GM18508 (cell line): ENCODE data around the gene RASSF4.

Source experiments
- ATAC-seq: cut with Tn5 transposase; IDR thresholded peaks from one replicate; pipeline ENCODE4 v1.9.1; 2021; ENCODE audit warnings: moderate number of reproducible peaks; ENCODE audit not compliant: insufficient read depth, unreplicated experiment

RASSF4 gene

GRCh38 chr10:44926751-44927351 is 32.8 kb upstream of the RASSF4 start:
- no peak for ATAC-seq

GRCh38 chr10:44927352-44927751 is 32.2 kb upstream of the RASSF4 start:
- no peak for ATAC-seq

DNA sequence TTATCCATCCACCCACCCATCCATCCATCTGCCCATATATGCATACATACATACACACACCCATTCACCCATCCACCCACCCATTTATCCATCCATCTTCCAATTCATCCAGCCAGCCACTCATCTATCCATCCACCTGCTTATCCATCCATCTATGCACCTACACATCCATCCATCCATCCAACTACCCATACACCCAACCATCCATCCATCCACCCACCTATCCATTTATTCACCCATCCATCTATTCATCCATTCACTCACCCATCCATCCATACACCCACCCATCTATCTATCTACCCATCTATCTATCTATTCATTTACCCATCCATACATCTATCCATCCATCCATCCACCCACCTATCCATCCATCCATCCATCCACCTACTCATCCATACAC is 31.1 kb upstream of the RASSF4 start:
- ATAC-seq, result no peak

DNA sequence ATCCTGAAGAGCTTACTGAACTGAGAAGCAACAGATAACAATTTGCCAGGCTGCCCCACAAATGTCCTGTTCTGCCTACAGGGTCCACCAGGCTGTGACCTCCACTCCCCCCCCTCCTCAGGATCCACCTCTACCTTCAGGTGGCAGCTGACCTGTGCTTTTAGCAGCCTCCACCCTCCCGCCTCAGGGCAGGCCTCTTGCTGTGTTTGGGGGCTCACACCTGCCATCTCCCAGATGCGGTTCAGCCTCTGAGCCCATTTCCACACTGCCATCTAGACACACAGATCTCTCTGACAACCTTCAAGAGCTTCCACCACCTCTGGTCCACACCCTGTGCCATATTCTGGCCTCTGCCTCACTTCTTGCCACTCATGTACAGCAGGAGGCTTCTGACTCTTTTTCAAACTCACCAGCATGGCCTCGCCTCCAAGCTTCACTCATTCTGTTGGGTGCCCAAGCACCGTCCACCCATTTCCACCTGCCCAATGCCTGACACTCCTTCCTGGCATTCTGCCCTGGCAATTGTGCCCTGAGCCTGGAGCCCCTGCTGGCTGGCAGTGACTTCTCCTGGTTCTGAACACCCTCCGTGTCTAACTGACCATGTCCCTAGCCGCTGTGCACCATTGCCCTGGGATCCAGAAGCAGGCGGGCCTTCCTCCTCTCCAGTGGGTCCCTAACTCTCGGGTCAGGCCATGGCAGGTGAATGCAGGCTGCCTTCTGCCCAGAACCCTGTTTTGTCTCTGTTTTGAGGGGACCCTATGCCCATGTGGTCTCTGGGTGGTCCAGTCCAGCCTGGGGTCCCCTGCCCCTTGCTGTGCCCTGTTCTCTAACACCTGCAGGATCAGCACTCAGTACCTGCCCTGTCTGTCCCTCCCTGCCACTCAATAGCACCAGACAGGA is 30.0 kb upstream of the RASSF4 start:
- ATAC-seq, result no peak

- ATAC-seq, result no peak
Observed at GRCh38 chr10:44930904-44931620, 28.5 kb upstream of the RASSF4 start.

GRCh38 chr10:44931621-44932516 is 27.7 kb upstream of the RASSF4 start:
- ATAC-seq, result no peak

DNA sequence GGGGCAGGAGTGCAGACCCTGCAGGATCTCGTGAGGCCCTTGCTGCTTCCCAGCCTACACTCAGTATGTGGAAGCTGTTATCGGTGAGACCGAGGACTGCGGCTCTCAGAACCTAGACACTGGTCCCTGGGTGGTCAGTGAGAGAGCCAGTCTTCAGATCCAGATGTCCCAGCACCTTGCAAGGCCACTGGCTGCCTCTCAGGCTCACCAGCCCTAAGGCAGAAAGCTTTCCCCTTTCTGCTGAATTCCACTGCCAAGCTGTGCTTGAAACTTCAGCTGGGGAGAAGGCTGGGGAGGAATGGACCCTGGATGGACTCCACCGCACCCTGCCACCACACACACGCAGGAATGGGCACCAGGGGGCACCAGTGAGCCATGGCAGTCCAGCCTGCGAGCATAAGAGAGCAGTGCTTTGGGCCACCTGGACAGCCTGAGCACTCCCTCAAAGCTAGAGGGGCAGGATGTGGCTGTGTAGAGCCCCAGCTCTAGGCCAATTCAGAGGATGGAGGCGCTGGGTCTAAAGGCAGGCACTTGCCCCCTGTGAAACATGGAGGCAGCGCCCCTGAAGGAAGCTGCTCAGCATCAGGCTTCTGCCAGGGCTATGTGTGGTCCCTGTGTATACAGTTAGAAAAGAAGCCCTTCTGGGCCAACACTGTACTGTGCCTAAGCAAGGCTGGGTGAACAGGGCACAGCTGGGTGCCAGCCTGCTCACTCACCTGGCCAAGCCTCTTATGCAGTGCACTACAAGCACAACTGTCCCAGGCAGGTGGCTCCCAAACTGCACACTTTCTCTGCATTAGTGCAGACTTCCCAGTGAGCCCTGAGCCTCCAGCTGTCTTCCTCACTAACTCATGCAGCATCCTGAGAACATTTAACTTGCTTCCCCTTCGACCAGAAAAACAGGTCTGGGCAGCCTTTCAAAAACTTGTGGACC is 26.8 kb upstream of the RASSF4 start:
- ATAC-seq, result peak; percentile 90

DNA sequence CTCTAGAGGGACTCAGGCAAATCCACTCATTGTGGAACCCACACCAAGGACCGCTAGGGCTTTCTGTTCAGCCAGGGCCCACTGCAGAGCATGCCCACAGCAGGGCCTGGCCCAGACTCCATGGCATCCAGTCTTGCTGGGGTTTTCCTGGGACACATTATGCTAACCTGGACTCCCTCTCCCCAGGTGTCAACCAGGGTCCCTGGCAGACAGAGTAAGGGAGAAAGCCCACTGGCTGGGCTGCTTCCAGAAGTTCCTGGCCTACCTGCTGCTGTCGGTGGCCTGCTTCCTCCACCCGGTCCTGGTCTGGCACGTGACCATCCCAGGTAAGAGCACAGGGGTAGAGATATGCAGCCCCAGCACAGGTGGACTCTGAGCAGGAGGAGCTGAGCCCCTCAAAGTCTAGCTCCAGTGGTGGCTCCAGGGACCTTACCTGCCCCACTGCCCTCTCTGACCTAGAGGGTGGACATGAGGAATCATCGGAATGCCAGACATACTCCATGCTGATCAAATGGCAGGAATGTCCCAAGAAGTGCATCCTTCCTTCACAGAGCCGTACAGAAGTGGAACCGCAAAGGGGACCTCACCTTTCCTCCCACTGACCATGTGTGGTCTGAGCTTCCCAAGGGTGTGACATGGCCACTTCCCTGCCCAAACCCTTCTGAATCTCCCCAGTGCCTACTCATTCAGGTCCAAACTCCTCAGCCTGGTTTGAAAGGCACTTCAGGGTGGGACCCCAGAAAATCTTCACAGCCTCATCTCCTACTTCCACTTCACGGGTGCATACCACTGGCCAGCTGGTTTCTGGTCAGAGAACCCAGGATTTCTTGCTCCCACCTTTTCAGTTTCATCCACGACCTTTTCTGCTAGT is 25.9 kb upstream of the RASSF4 start:
- ATAC-seq, result no peak

- ATAC-seq, result no peak
Observed at GRCh38 chr10:44934416-44935200, 25.0 kb upstream of the RASSF4 start.

DNA sequence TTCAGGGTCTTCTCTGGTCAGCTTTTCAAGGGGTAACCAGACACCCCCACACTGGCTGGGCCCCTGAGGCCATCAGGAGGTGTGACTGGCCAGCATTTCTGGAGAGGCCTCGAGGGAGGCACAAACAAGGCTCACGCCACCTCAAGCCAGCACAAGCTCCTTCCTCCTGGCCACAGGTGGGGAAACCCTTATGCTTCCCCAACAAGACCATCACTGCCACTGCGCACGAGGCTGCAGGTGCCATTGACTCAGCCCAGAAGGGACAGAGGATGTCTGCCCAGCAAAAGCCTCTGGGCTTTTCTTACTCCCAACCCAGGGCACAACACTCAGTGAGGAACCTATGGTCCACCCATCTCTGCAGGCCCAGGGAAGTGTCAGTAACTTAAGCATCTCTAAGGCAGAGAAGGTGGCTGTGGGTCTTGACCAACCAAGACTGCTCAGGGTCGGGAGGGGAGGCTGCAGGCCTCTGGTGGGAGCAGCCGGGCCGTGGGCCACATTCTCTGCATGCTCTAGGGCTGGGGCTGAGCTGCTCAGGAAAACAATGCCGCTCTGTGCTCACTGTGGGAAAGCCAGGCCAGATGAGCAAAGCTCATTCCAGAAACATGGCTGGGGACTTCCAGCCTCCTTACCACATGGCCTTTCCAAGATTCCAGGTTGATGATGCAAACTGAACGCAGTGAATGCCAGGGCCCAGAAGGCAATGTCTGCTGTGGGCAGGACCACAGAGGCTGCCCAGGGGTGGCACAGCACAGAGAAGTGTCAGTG is 24.2 kb upstream of the RASSF4 start:
- ATAC-seq, result no peak

DNA sequence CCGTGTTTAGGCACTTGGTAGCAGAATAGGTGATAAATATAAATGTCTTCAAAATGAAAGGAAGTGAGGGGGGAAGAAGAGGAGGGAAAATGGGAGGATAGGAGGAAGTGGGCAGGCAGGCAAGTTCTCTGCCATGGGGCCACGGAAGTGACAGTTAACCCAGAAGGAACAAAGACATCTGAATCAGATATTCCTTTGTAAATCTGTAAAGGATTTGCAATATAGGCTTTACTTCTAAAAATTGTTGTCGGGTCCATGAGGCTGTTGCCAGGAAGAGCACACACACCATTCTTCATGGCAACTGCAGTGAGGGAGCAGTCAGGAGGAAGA is 23.7 kb upstream of the RASSF4 start:
- no peak for ATAC-seq

- ATAC-seq, result no peak
Observed at GRCh38 chr10:44936314-44936975, 23.2 kb upstream of the RASSF4 start.

DNA sequence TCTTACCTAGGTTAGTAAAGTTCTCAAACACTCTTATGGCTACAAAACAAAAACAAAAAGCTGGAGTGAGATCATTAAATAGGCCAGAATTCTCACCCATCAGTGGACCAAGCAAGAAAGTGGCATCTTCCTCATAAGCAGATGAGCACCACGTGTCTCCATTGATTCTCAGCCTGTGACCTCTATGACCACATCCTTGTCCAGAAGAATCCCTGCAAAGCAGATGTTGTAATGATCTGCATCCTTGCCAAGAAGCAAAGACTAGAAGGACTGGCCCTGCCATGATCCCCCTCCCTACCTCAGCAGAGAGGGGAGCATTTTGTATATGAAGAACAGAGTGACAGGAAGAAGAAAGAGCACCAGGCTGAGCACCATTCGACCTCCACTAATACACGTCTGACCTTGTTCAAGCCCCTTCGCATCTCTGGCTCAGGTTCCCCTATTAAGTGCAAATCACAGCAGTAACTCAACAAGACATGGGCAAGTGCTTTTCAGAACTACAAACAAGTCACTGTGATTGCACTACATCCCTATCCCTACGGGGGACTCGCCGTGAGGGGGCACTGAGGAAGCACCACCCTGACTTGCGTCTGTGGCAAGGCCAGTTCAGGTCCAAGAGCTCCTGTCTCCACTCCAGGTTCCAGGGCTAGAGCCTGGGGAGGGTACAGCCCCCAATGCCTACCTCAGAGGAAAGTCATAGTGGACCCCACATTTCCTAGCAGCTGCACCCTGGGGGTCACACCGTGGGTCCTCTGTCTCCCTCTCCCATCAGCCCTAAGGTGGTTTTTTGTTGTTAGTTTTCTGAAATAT is 22.2 kb upstream of the RASSF4 start:
- no peak for ATAC-seq

DNA sequence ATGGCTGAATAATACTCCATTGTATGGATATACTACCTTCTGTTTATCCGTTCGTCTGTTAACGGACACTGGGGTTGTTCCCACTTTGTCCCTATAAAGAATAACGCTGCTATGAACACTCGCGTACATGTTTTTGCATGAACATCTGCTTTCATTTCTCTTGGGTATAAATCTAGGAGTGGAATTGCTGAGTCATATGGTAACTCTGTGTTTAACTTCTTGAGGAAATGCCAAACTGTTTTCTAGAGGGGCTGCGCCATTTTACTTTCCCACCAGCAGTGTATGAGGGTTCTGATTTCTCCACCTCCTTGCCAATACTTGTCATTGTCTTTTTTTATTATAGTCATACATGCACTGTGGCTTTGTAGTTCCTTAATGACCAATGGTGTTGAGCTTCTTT is 20.6 kb upstream of the RASSF4 start:
- no peak for ATAC-seq

DNA sequence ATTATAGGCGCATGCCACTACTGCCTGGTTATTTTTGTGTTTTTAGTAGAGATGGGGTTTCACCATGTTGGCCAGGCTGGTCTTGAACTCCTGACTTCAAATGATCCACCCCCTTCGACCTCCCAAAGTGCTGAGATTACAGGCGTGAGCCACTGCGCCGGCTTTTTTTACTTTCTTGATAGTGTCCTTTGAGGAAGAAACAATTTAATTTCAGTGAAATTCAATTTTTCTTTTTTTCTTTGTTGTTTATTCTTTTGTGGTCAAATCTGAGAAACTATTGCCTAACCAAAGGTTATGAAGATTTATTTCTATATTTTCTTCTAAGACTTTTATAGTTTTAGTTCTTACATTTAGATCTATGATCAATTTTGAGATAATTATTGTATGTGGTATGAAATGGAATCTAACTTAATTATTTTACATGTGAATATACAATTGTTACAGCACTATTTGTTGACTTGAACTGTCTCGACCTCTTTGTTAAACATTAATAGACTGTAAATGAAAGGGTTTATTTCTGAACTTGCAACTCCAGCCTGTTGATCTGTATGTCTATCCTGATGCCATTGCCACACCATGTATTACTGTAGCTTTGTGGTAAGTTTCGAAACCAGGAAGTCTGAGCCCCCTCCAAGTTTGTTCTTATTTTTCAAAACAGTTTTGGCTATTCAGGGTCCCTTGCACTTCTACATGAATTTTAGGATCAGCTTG is 19.8 kb upstream of the RASSF4 start:
- ATAC-seq, result no peak
